IMR-90 (cell line): Measurements from ENCODE around the gene PPP6R1. TPM values are rescaled to one million over a fixed set of nuclear protein-coding genes. Genes with fewer than 3 reads are reported as not detected.

Experiments used
- ATAC-seq: fragments of 200-7000 bp; cut with Tn5 transposase; 2 replicates; pipeline ENCODE4 v1.9.1; 2020; ENCODE audit warnings: low read depth, mild to moderate bottlenecking, moderate library complexity
- BruUV-seq: library from RNA; stranded (reverse); fragments of 400-500 nt; replicated peaks from 2 replicates; lab custom pipeline; 2021; lab: Mats Ljungman, UMichigan
- CTCF ChIA-PET: fragments of 300-600 bp; formaldehyde crosslinking; extraction: SDS; loops from one replicate; lab custom pipeline; 2021; ENCODE audit warnings: antibody characterized with exemption; lab: Yijun Ruan, JAX
- POLR2A ChIA-PET: fragments of 300-600 bp; sonication (Branson Sonifier 250); formaldehyde crosslinking; loops from one replicate; lab custom pipeline; 2022; ENCODE audit warnings: antibody characterized with exemption; ENCODE audit not compliant: unreplicated experiment; lab: Charles Lee
- DNase-seq: peaks from one replicate; pipeline ENCODE4 v3.0.0; 2013
- H2AFZ ChIP-seq: replicated peaks from 2 replicates; pipeline ENCODE3; 2013; ENCODE audit warnings: low read length, mild to moderate bottlenecking; ENCODE audit not compliant: poor library complexity
- H2AK5ac ChIP-seq: 2 replicates; pipeline ENCODE4 v1.6.1; 2013; ENCODE audit warnings: low read depth, low read length, inconsistent platforms
- H2AK9ac ChIP-seq: replicated peaks from 2 replicates; pipeline ENCODE3; 2013; ENCODE audit warnings: mild to moderate bottlenecking, low read depth, low read length, moderate library complexity; ENCODE audit not compliant: poor library complexity
- H2BK120ac ChIP-seq: 2 replicates; pipeline ENCODE4 v1.6.1; 2013; ENCODE audit warnings: low read depth, low read length, inconsistent platforms
- H2BK15ac ChIP-seq: 3 replicates; pipeline ENCODE4 v1.6.1; 2013; ENCODE audit warnings: low read depth, low read length, inconsistent platforms
- H2BK20ac ChIP-seq: 2 replicates; pipeline ENCODE4 v1.6.1; 2013; ENCODE audit warnings: low read depth, mild to moderate bottlenecking, inconsistent platforms, low read length, moderate library complexity
- H2BK5ac ChIP-seq: 2 replicates; pipeline ENCODE4 v1.6.1; 2013; ENCODE audit warnings: mild to moderate bottlenecking, low read depth, low read length, inconsistent platforms; ENCODE audit not compliant: poor library complexity, severe bottlenecking
- H3K14ac ChIP-seq: replicated peaks from 2 replicates; pipeline ENCODE4 v1.6.1; 2013; ENCODE audit warnings: low read depth, low read length, inconsistent platforms
- H3K18ac ChIP-seq: 2 replicates; pipeline ENCODE4 v1.6.1; 2013; ENCODE audit warnings: low read depth, low read length, control low read depth
- H3K23ac ChIP-seq: 2 replicates; pipeline ENCODE4 v1.6.1; 2013; ENCODE audit warnings: low read depth, low read length, inconsistent platforms
- H3K27ac ChIP-seq: 2 replicates; pipeline ENCODE4 v1.5.1; 2013; ENCODE audit warnings: mild to moderate bottlenecking, control low read depth, low read length; ENCODE audit not compliant: insufficient read depth
- H3K27me3 ChIP-seq: 2 replicates; pipeline ENCODE4 v1.6.1; 2013; ENCODE audit warnings: low read length; ENCODE audit not compliant: control insufficient read depth, insufficient read depth
- H3K36me3 ChIP-seq: 2 replicates; pipeline ENCODE4 v1.6.1; 2013; ENCODE audit warnings: low read length, mixed read lengths; ENCODE audit not compliant: control insufficient read depth, insufficient read depth
- H3K4ac ChIP-seq: 2 replicates; pipeline ENCODE4 v1.6.1; 2013; ENCODE audit warnings: low read depth, low read length, inconsistent platforms
- H3K4me1 ChIP-seq: 2 replicates; pipeline ENCODE4 v1.6.1; 2013; ENCODE audit warnings: low read length, mixed read lengths; ENCODE audit not compliant: control insufficient read depth, insufficient read depth
- H3K4me2 ChIP-seq: 2 replicates; pipeline ENCODE4 v1.6.1; 2013; ENCODE audit warnings: low read depth, mild to moderate bottlenecking, control low read depth, low read length, moderate library complexity
- H3K4me3 ChIP-seq: 2 replicates; pipeline ENCODE4 v1.5.1; 2013; ENCODE audit warnings: low read depth, mild to moderate bottlenecking, control low read depth, low read length, moderate library complexity; ENCODE audit not compliant: insufficient read depth
- H3K56ac ChIP-seq: 2 replicates; pipeline ENCODE4 v1.6.1; 2013; ENCODE audit warnings: low read length, inconsistent platforms; ENCODE audit not compliant: insufficient read depth; ENCODE audit errors: extremely low read depth
- H3K79me1 ChIP-seq, 2 experiments: 2 replicates each; pipeline ENCODE4 v1.6.1; 2013; ENCODE audit warnings: low read length in 2 of 2, inconsistent platforms in 1 of 2, low read depth in 1 of 2
- H3K9ac ChIP-seq: 2 replicates; pipeline ENCODE4 v1.6.1; 2013; ENCODE audit warnings: low read depth, low read length, control low read depth
- H3K9me1 ChIP-seq: 2 replicates; pipeline ENCODE4 v1.6.1; 2013; ENCODE audit warnings: low read length, inconsistent platforms; ENCODE audit not compliant: insufficient read depth
- H3K9me3 ChIP-seq: 2 replicates; pipeline ENCODE4 v1.6.1; 2013; ENCODE audit warnings: low read length; ENCODE audit not compliant: control insufficient read depth, insufficient read depth
- H4K20me1 ChIP-seq: 2 replicates; pipeline ENCODE4 v1.6.1; 2013; ENCODE audit warnings: low read length, inconsistent platforms; ENCODE audit not compliant: insufficient read depth
- H4K5ac ChIP-seq: 2 replicates; pipeline ENCODE4 v1.6.1; 2013; ENCODE audit warnings: mild to moderate bottlenecking, low read depth, low read length, control low read depth
- H4K8ac ChIP-seq, 2 experiments: 2 replicates each; pipeline ENCODE4 v1.6.1; 2013; ENCODE audit warnings: low read depth in 2 of 2, low read length in 2 of 2, control low read depth in 1 of 2, inconsistent platforms in 1 of 2
- H4K91ac ChIP-seq: 2 replicates; pipeline ENCODE4 v1.6.1; 2013; ENCODE audit warnings: low read depth, low read length, inconsistent platforms; ENCODE audit not compliant: insufficient read depth
- BHLHE40 ChIP-seq: fragments of 150-350 bp; IDR thresholded peaks from 2 replicates; pipeline ENCODE4 v1.6.1; 2016; ENCODE audit warnings: mild to moderate bottlenecking, low read depth, low read length
- CEBPB ChIP-seq: IDR thresholded peaks from 2 replicates; pipeline ENCODE4 v1.6.1; 2012; ENCODE audit warnings: low read depth, low read length, improper control_type of control experiment
- POLR2A ChIP-seq: IDR thresholded peaks from 2 replicates; pipeline ENCODE4 v1.6.1; 2012; ENCODE audit warnings: mild to moderate bottlenecking, low read depth, low read length
- RCOR1 ChIP-seq: IDR thresholded peaks from 2 replicates; pipeline ENCODE4 v1.6.1; 2012; ENCODE audit warnings: mild to moderate bottlenecking, low read length, improper control_type of control experiment; ENCODE audit not compliant: insufficient replicate concordance
- RFX5 ChIP-seq: IDR thresholded peaks from 2 replicates; pipeline ENCODE4 v1.8.0; 2012; ENCODE audit warnings: low read depth, mild to moderate bottlenecking, low read length, moderate library complexity
- WGBS, 2 experiments: methylation state at CpG; one replicate each; pipeline versions ENCODE4 v1.1.5 to v1.1.7; 2013; ENCODE audit warnings: missing lambda C conversion rate in 2 of 2; ENCODE audit not compliant: insufficient read length in 1 of 2; ENCODE audit errors: extremely low coverage in 2 of 2; 5-methylcytosine and 5-hydroxymethylcytosine counted together
- dilution Hi-C: fragments of 300-500 bp; cut with HindIII; formaldehyde crosslinking; loops from one replicate; pipeline ENCODE4 v1.14.3; 2018; ENCODE audit warnings: low sequenced_read_pairs; ENCODE audit not compliant: unreplicated experiment
- in situ Hi-C: fragments of 300-500 bp; cut with MboI; formaldehyde crosslinking; loops from 3 replicates; pipeline ENCODE4 v1.14.3; 2019; ENCODE audit warnings: low sequenced_read_pairs, inconsistent platforms, mixed read lengths
- intact Hi-C: fragments of 100-400 bp; cut with micrococcal nuclease; formaldehyde crosslinking; loops from 2 replicates; pipeline ENCODE4 v1.10.0; 2022
- polyA plus RNA-seq, 3 experiments: library from polyadenylated mRNA; depleted of rRNA; stranded (reverse); fragments of >200 nt; gene quantifications; 2 replicates each; pipeline ENCODE4 v1.2.3, GENCODE V29; 2012; ENCODE audit warnings: low replicate concordance in 1 of 3
- total RNA-seq: library from RNA; depleted of rRNA; stranded (reverse); fragments of >200 nt; gene quantifications from 2 replicates; pipeline ENCODE4 v1.2.3, GENCODE V29; 2012
- TF ChIP-seq, protein P1 (sequence below): conservative IDR thresholded peaks from 2 replicates; pipeline ENCODE4 v1.5.1; 2012; ENCODE audit warnings: mild to moderate bottlenecking, low read depth, low read length, improper control_type of control experiment
- TF ChIP-seq, protein P2 (sequence below): fragments of 150-350 bp; IDR thresholded peaks from 2 replicates; pipeline ENCODE4 v1.6.1; 2017; ENCODE audit warnings: mild to moderate bottlenecking, antibody characterized with exemption, low read length, low read depth

PPP6R1 gene
- total and polyA plus RNA-seq, 2 of the 4 experiments (the other 2 are of a cell fraction) = 19.9 to 50.2 TPM

DNA sequence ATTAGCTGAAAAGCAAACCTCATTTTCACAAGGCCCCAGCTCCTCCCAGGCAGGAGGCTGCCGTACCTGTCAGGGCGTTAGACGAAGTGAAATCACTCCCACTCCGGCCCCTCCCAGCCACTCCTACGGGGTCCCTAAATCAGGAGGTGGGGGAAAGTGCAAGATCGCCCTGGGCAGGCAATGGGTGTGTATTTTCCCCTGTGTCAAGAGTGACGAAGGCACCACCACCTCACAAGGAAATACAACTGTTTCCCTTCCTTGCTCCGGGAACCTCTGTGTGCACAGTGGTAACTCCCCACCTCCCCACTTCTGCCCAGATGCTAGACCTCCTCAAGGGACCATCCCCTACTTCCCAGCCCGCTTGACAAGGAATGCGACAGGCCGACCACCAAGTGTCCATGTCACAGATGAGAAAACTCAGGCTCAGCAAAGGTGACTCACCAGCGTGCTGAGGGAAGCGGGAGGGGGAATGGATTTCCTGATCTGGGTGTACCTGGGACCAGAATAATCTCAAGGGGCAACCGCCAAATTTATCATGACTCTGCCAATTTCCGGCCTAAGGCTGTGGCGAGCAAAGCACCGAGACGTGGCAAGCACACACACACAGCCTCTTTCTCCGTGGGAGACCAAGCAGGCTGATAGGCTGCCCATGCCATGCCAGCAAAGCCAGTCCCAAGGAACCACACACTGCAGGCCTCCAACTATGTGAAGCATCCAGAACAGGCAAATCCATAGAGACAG is 7.3 kb downstream of the PPP6R1 start:
- H3K79me1 ChIP-seq = peaks cover 10 to 94% of the 10 kb centered on the region in 2 experiments
- ATAC-seq = no peak
- intact Hi-C loops = no loop called here
- H3K56ac ChIP-seq = no peak overlapping the region
- no peak overlapping the region for H4K8ac ChIP-seq
- H3K9me3 ChIP-seq = no peaks in the 10 kb centered on the region
- H3K18ac ChIP-seq = no peak overlapping the region
- ChIA-PET POLR2A (no interaction called here), CTCF (no interaction called here)
- TF ChIP-seq, protein P1, sequence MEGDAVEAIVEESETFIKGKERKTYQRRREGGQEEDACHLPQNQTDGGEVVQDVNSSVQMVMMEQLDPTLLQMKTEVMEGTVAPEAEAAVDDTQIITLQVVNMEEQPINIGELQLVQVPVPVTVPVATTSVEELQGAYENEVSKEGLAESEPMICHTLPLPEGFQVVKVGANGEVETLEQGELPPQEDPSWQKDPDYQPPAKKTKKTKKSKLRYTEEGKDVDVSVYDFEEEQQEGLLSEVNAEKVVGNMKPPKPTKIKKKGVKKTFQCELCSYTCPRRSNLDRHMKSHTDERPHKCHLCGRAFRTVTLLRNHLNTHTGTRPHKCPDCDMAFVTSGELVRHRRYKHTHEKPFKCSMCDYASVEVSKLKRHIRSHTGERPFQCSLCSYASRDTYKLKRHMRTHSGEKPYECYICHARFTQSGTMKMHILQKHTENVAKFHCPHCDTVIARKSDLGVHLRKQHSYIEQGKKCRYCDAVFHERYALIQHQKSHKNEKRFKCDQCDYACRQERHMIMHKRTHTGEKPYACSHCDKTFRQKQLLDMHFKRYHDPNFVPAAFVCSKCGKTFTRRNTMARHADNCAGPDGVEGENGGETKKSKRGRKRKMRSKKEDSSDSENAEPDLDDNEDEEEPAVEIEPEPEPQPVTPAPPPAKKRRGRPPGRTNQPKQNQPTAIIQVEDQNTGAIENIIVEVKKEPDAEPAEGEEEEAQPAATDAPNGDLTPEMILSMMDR = no peak
- no peak for TF ChIP-seq BHLHE40
- no peak for TF ChIP-seq CEBPB
- TF ChIP-seq POLR2A = no peak
- TF ChIP-seq, protein P2, sequence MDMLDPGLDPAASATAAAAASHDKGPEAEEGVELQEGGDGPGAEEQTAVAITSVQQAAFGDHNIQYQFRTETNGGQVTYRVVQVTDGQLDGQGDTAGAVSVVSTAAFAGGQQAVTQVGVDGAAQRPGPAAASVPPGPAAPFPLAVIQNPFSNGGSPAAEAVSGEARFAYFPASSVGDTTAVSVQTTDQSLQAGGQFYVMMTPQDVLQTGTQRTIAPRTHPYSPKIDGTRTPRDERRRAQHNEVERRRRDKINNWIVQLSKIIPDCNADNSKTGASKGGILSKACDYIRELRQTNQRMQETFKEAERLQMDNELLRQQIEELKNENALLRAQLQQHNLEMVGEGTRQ = no peak
- no peak for TF ChIP-seq RFX5
- no peak for TF ChIP-seq RCOR1
- no TSS peak for BruUV-seq
- no peak overlapping the region for H2AK5ac ChIP-seq
- no peak overlapping the region for H3K23ac ChIP-seq
- H3K9ac ChIP-seq = no peak overlapping the region
- H2BK15ac ChIP-seq = no peak overlapping the region
- H3K4me3 ChIP-seq = no peak overlapping the region
- H2BK120ac ChIP-seq = no peak overlapping the region
- no peak overlapping the region for H4K5ac ChIP-seq
- no peak overlapping the region for H4K91ac ChIP-seq
- in situ Hi-C loops = no loop called here
- H2AK9ac ChIP-seq = no peak overlapping the region
- no peaks in the 10 kb centered on the region for H3K27me3 ChIP-seq
- peak; percentile 16 for DNase-seq
- peaks cover 8% of the 10 kb centered on the region for H3K4me1 ChIP-seq
- peaks cover 100% of the 10 kb centered on the region for H4K20me1 ChIP-seq
- 86% methylated on average over 2 of the region's 19 CpGs; no CpG with 5 or more reads in 1 of the 2 experiments for WGBS, 2 experiments
- H3K4ac ChIP-seq = no peak overlapping the region
- peaks cover 36% of the 10 kb centered on the region for H3K9me1 ChIP-seq
- no peak overlapping the region for H3K14ac ChIP-seq
- H2BK20ac ChIP-seq = no peak overlapping the region
- H3K36me3 ChIP-seq = peaks cover 5% of the 10 kb centered on the region
- no peak overlapping the region for H2AFZ ChIP-seq
- no peak overlapping the region for H2BK5ac ChIP-seq
- H3K4me2 ChIP-seq = no peak overlapping the region
- dilution Hi-C loops = no loop called here
- no peak overlapping the region for H3K27ac ChIP-seq
